GM10248 (cell line): Measurements from ENCODE around the gene NLE1.

ENCODE experiments used
- CTCF ChIA-PET: fragments of 300-600 bp; sonication (Branson Sonifier 250); formaldehyde crosslinking; extraction: SDS; loops from one replicate; lab custom pipeline; 2021; ENCODE audit warnings: antibody characterized with exemption; lab: Yijun Ruan, JAX
- POLR2A ChIA-PET: fragments of 350-650 bp; sonication (Branson Sonifier 250); formaldehyde crosslinking; extraction: SDS; loops from one replicate; lab custom pipeline; 2020; ENCODE audit warnings: antibody characterized with exemption; lab: Yijun Ruan, JAX
- DNase-seq: peaks from one replicate; pipeline ENCODE4 v3.0.0; 2012; ENCODE audit errors: extremely low spot score
- CTCF ChIP-seq: IDR thresholded peaks from 2 replicates; pipeline ENCODE4 v1.5.1; 2012; ENCODE audit warnings: mild to moderate bottlenecking, low read depth; ENCODE audit errors: extremely low read depth, missing control alignments, control extremely low read depth

NLE1 gene

GRCh38 chr17:35171834-35172233 lies 29.7 kb upstream of the NLE1 start:
- ChIA-PET POLR2A (no interaction called here), CTCF (interaction anchor here (1.5 to 1.8 kb wide), 2 partner anchors 362 to 576 kb away, joined by 8 read pairs; no protein-coding TSS in a partner anchor)
- DNase-seq = no peak
- TF ChIP-seq CTCF = no peak

- POLR2A ChIA-PET = no interaction called here
- CTCF ChIA-PET = interaction anchor here (0.9 to 2.7 kb wide), 6 partner anchors 30 to 576 kb away, joined by 4 to 19 read pairs (median 6); partner anchors contain the start of gene SLFN12L
- TF ChIP-seq CTCF = peak; percentile 11
- DNase-seq = peak; percentile 53
These were observed 29.1 kb upstream of the NLE1 start for GRCh38 chr17:35170968-35171771.

GRCh38 chr17:35169835-35170363 lies 27.8 kb upstream of the NLE1 start:
- no peak for DNase-seq
- ChIA-PET POLR2A (no interaction called here), CTCF (interaction anchor here (1.4 to 2.7 kb wide), 3 partner anchors 365 to 578 kb away, joined by 7 to 19 read pairs (median 8); partner anchors contain the start of gene SLFN12L)
- TF ChIP-seq CTCF = no peak

- ChIA-PET CTCF (interaction anchor here (1.1 to 2.4 kb wide), 4 partner anchors 146 to 596 kb away, joined by 3 to 10 read pairs (median 4); no protein-coding TSS in a partner anchor), POLR2A (no interaction called here)
- TF ChIP-seq CTCF = no peak
- DNase-seq = no peak
These were observed 25.6 kb upstream of the NLE1 start for GRCh38 chr17:35167666-35168065.

GRCh38 chr17:35167046-35167445 lies 24.9 kb upstream of the NLE1 start:
- ChIA-PET CTCF (interaction anchor here (1.1 to 2.4 kb wide), 5 partner anchors 146 to 597 kb away, joined by 3 to 10 read pairs (median 3); no protein-coding TSS in a partner anchor), POLR2A (no interaction called here)
- DNase-seq = no peak
- no peak for TF ChIP-seq CTCF

- POLR2A ChIA-PET = no interaction called here
- CTCF ChIA-PET = interaction anchor here (1.1 to 2.4 kb wide), 4 partner anchors 147 to 581 kb away, joined by 3 to 10 read pairs (median 3); no protein-coding TSS in a partner anchor
- TF ChIP-seq CTCF = no peak
- no peak for DNase-seq
These were observed 24.4 kb upstream of the NLE1 start for GRCh38 chr17:35166526-35166925.
